Panc1 (cell line): ENCODE measurements around the gene FAM50A. TPM values are rescaled to one million over a fixed set of nuclear protein-coding genes. Genes with fewer than 3 reads are reported as not detected.

Experiments used
- ATAC-seq: fragments of 200-7000 bp; cut with Tn5 transposase; 2 replicates; pipeline ENCODE4 v1.9.1; 2020; ENCODE audit warnings: mild to moderate bottlenecking, moderate library complexity
- BruUV-seq: library from RNA; stranded (reverse); fragments of 400-500 nt; replicated peaks from 2 replicates; lab custom pipeline; 2021; lab: Mats Ljungman, UMichigan
- CTCF ChIA-PET: fragments of 300-600 bp; sonication (Branson Sonifier 250); formaldehyde crosslinking; loops from one replicate; lab custom pipeline; 2022; ENCODE audit warnings: antibody characterized with exemption; lab: Charles Lee
- POLR2A ChIA-PET: fragments of 300-600 bp; sonication (Branson Sonifier 250); formaldehyde crosslinking; loops from one replicate; lab custom pipeline; 2022; ENCODE audit warnings: antibody characterized with exemption; lab: Charles Lee
- DNase-seq: peaks from one replicate; pipeline ENCODE4 v3.0.0-alpha.2; 2010; ENCODE audit warnings: low read depth, low spot score
- H3K27ac ChIP-seq: 2 replicates; pipeline ENCODE4 v1.5.1; 2011; ENCODE audit warnings: mild to moderate bottlenecking, low read length, inconsistent platforms
- H3K27me3 ChIP-seq: fragments of 200-500 bp; sonication (Bioruptor generic); 2 replicates; pipeline ENCODE4 v1.6.0; 2014; ENCODE audit warnings: low read length, inconsistent platforms; ENCODE audit not compliant: control insufficient read depth, insufficient read depth
- H3K36me3 ChIP-seq: fragments of 200-500 bp; sonication (Bioruptor generic); 2 replicates; pipeline ENCODE4 v1.5.1; 2014; ENCODE audit warnings: inconsistent platforms, mild to moderate bottlenecking, low read length, moderate library complexity; ENCODE audit not compliant: control insufficient read depth, insufficient read depth
- H3K4me1 ChIP-seq: 2 replicates; pipeline ENCODE4 v1.5.1; 2011; ENCODE audit warnings: inconsistent platforms, mild to moderate bottlenecking, low read length, moderate library complexity; ENCODE audit not compliant: control insufficient read depth, insufficient read depth
- H3K4me3 ChIP-seq, 2 experiments: 2 replicates each; pipeline ENCODE4 v1.5.1; 2011 to 2012; ENCODE audit warnings: low read depth in 2 of 2, low read length in 2 of 2, mild to moderate bottlenecking in 2 of 2, inconsistent platforms in 1 of 2, moderate library complexity in 1 of 2
- H3K9me3 ChIP-seq: fragments of 200-500 bp; sonication (Bioruptor generic); 2 replicates; pipeline ENCODE4 v1.5.1; 2014; ENCODE audit warnings: low read depth, mild to moderate bottlenecking, inconsistent platforms, low read length, moderate library complexity; ENCODE audit not compliant: control insufficient read depth, insufficient read depth
- POLR2AphosphoS5 ChIP-seq: IDR thresholded peaks from 2 replicates; pipeline ENCODE4 v1.6.1; 2012; ENCODE audit warnings: mild to moderate bottlenecking, low read depth, low read length, moderate library complexity
- REST ChIP-seq, 2 experiments: IDR thresholded peaks; 2 replicates each; pipeline ENCODE4 v1.6.1; 2011 to 2012; ENCODE audit warnings: low read depth in 2 of 2, control low read depth in 1 of 2, low read length in 1 of 2, mild to moderate bottlenecking in 1 of 2, moderate library complexity in 1 of 2; ENCODE audit not compliant: insufficient read depth in 1 of 2
- SIN3A ChIP-seq: IDR thresholded peaks from 2 replicates; pipeline ENCODE4 v1.6.1; 2012; ENCODE audit warnings: low read depth, mild to moderate bottlenecking, low read length, moderate library complexity, borderline replicate concordance; ENCODE audit not compliant: insufficient read depth
- TCF7L2 ChIP-seq: IDR thresholded peaks from 2 replicates; pipeline ENCODE4 v1.6.1; 2011; ENCODE audit warnings: mild to moderate bottlenecking, low read depth, low read length, inconsistent platforms
- in situ Hi-C: cut with HindIII; loops from 2 replicates; pipeline ENCODE4 v1.10.0; 2016; ENCODE audit warnings: low sequenced_read_pairs, low pct_unique_long_range_greater_than_20kb
- intact Hi-C: fragments of 100-400 bp; cut with micrococcal nuclease; formaldehyde crosslinking; loops from one replicate; pipeline ENCODE4 v1.10.0; 2022; ENCODE audit not compliant: unreplicated experiment
- total RNA-seq: library from RNA; stranded (reverse); gene quantifications from one replicate; pipeline ENCODE4 v1.2.1, GENCODE V29; 2021; ENCODE audit not compliant: unreplicated experiment
- TF ChIP-seq, protein P1 (sequence below): fragments of 450-650 bp; IDR thresholded peaks from 2 replicates; pipeline ENCODE4 v1.5.1; 2017; ENCODE audit warnings: mild to moderate bottlenecking

The FAM50A gene
- total RNA-seq, 1 experiment from 2014 or later: 225 TPM

GRCh38 chrX:154430479-154430878 lies 13.5 kb upstream of the FAM50A start:
- H3K4me1 ChIP-seq: peaks cover 26% of the 10 kb centered on the region
- in situ Hi-C loops: no loop called here
- intact Hi-C loops: no loop called here
- H3K4me3 ChIP-seq: no peak overlapping the region
- DNase-seq (no peak), ATAC-seq (no peak)
- TF ChIP-seq, protein P1, sequence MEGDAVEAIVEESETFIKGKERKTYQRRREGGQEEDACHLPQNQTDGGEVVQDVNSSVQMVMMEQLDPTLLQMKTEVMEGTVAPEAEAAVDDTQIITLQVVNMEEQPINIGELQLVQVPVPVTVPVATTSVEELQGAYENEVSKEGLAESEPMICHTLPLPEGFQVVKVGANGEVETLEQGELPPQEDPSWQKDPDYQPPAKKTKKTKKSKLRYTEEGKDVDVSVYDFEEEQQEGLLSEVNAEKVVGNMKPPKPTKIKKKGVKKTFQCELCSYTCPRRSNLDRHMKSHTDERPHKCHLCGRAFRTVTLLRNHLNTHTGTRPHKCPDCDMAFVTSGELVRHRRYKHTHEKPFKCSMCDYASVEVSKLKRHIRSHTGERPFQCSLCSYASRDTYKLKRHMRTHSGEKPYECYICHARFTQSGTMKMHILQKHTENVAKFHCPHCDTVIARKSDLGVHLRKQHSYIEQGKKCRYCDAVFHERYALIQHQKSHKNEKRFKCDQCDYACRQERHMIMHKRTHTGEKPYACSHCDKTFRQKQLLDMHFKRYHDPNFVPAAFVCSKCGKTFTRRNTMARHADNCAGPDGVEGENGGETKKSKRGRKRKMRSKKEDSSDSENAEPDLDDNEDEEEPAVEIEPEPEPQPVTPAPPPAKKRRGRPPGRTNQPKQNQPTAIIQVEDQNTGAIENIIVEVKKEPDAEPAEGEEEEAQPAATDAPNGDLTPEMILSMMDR: no peak
- H3K27me3 ChIP-seq: no peaks in the 10 kb centered on the region
- no peaks in the 10 kb centered on the region for H3K9me3 ChIP-seq
- CTCF ChIA-PET: interaction anchor here (0.7 kb wide), 1 partner anchor 8 kb away, joined by 5 read pairs; no protein-coding TSS in a partner anchor
- no TSS peak for BruUV-seq
- H3K36me3 ChIP-seq: peaks cover 6% of the 10 kb centered on the region
- POLR2A ChIA-PET: no interaction called here
- H3K27ac ChIP-seq: peak overlapping the region; percentile 18; the same call in 1 of the 2 replicates

DNA sequence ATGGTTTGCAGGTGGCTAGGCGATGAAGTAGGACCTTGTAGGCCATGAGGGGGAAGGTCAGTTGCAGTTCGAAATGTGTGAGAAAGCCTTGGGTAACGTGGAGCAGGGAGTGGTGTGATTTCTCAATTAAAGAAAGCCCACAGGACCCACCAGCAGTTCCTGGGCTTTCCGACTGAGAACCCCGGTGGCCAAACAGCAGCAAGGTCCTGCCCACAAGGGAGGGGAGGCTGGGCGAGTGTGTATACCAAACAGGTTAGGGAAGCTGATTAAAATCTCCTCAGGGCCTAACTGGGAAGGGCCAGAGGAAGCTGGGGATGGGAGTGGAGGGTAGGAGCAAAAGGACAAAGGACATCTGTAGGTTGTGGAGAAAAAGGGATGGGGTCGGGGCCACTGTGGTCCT lies 13.0 kb upstream of the FAM50A start:
- no TSS peak for BruUV-seq
- DNase-seq: no peak
- no peak for TF ChIP-seq POLR2AphosphoS5
- TF ChIP-seq TCF7L2: no peak
- TF ChIP-seq SIN3A: no peak
- TF ChIP-seq, protein P1: no peak
- TF ChIP-seq REST (IDR thresholded peaks at IDR 0.05; ENCODE audit: insufficient read depth in 1 of 2, low read depth in 2 of 2, low read length in 1 of 2): no peak
- Histone ChIP-seq H3K4me1 (peaks cover 26% of the 10 kb centered on the region), H3K27me3 (no peaks in the 10 kb centered on the region), H3K27ac (peak overlapping the region; percentile 18; the same call in 1 of the 2 replicates), H3K36me3 (peaks cover 6% of the 10 kb centered on the region), H3K9me3 (no peaks in the 10 kb centered on the region), H3K4me3 (no peak overlapping the region)
- intact Hi-C loops: no loop called here
- CTCF ChIA-PET: no interaction called here
- POLR2A ChIA-PET: interaction anchor here (0.6 kb wide), 1 partner anchor 84 kb away, joined by 3 read pairs; no protein-coding TSS in a partner anchor
- in situ Hi-C loops: no loop called here
- no peak for ATAC-seq
